Lower leg skin (tissue), 4 donors: ENCODE data around the gene TEN1. TPM values are rescaled to one million over a fixed set of nuclear protein-coding genes. Genes with fewer than 3 reads are reported as not detected.
"Not testable (repeated sequence)": the region's sequence is repeated elsewhere in the genome, so short reads cannot be mapped to it uniquely, and the experiment has no call there.

Experiments
- DNase-seq, 2 donors: peaks; one replicate each; pipeline ENCODE4 v3.0.0-alpha.2; 2019; ENCODE audit warnings: low spot score in 2 of 2
- H3K4me3 ChIP-seq: fragments of 200-600 bp; sonication (generic); 2 replicates; pipeline ENCODE4 v1.5.1; 2017; ENCODE audit warnings: mild to moderate bottlenecking, low read depth; ENCODE audit not compliant: poor library complexity, severe bottlenecking
- POLR2A ChIP-seq, 2 donors: fragments of 450-650 bp; IDR thresholded peaks; one replicate each; pipeline ENCODE4 v1.6.1; 2016 to 2017; ENCODE audit warnings: antibody characterized with exemption in 2 of 2, mild to moderate bottlenecking in 1 of 2, moderate library complexity in 1 of 2
- WGBS, 2 donors: methylation state at CpG; one replicate each; pipeline ENCODE4 v1.1.5; 2018; 5-methylcytosine and 5-hydroxymethylcytosine counted together
- intact Hi-C: fragments of 100-400 bp; cut with DNase I; formaldehyde crosslinking; loops from one replicate; pipeline ENCODE4 v1.15.0; 2023; ENCODE audit warnings: low total_unique reads
- total RNA-seq, 4 donors: library from RNA; depleted of rRNA; stranded (reverse); fragments of >200 nt; gene quantifications; one replicate each; pipeline ENCODE4 v1.1.0, GENCODE V29; 2016
- TF ChIP-seq, protein P1 (sequence below), 3 donors: fragments of 450-650 bp; IDR thresholded peaks; one replicate each; pipeline ENCODE4 v1.5.1; 2016; ENCODE audit warnings: antibody characterized with exemption in 3 of 3, mild to moderate bottlenecking in 3 of 3, moderate library complexity in 2 of 3

Gene TEN1
- total RNA-seq, 4 donors from 2014 or later = 43.7 to 57.9 (median 49.7) TPM

DNA sequence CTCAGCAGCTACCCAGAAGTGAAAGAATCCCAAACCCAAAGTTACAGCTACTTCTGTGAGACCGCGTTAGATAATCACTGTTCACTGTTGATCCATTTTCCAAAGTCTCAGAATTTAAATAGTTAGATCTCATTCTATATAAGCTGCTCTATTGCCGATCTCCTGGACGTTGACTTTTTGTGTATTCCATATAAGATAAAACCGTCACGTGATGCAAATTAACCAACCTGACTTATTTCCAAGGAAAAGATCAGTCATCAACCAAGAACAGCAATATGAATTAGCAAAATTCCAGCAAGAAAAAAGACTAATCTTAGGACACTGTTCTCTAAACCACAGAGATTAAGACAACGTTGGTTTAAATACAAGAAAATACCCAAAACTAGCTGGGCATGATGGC lies 8.4 kb upstream of the TEN1 start:
- intact Hi-C loops = no loop called here
- DNase-seq = no peak
- H3K4me3 ChIP-seq = no peak overlapping the region
- TF ChIP-seq, protein P1, sequence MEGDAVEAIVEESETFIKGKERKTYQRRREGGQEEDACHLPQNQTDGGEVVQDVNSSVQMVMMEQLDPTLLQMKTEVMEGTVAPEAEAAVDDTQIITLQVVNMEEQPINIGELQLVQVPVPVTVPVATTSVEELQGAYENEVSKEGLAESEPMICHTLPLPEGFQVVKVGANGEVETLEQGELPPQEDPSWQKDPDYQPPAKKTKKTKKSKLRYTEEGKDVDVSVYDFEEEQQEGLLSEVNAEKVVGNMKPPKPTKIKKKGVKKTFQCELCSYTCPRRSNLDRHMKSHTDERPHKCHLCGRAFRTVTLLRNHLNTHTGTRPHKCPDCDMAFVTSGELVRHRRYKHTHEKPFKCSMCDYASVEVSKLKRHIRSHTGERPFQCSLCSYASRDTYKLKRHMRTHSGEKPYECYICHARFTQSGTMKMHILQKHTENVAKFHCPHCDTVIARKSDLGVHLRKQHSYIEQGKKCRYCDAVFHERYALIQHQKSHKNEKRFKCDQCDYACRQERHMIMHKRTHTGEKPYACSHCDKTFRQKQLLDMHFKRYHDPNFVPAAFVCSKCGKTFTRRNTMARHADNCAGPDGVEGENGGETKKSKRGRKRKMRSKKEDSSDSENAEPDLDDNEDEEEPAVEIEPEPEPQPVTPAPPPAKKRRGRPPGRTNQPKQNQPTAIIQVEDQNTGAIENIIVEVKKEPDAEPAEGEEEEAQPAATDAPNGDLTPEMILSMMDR (IDR thresholded peaks at IDR 0.05) = no peak
- no peak for TF ChIP-seq POLR2A (IDR thresholded peaks at IDR 0.05)
- WGBS, 2 donors = 88 to 91% methylated on average over 7 of the region's 7 CpGs

DNA sequence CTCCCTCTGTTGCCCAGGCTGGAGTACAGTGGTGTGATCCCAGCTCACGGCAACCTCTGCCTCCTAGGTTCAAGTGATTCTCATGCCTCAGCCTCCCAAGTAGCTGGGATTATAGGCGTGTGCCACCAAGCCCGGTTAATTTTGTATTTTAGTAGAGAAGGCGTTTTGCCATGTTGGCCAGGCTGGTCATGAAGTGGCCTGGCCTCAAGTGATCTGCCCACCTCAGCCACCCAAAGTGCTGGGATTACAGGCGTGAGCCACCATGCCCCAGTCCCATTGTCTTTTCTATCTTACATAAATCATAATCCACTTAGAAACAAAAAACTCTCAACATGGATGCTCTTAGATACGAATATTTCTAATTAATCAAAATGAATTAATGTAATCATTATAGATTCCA lies 3.9 kb upstream of the TEN1 start:
- H3K4me3 ChIP-seq, DNase-seq, intact Hi-C loops: not testable (repeated sequence)
- WGBS, 2 donors = 89 to 91% methylated on average over 6 of the region's 6 CpGs

DNA sequence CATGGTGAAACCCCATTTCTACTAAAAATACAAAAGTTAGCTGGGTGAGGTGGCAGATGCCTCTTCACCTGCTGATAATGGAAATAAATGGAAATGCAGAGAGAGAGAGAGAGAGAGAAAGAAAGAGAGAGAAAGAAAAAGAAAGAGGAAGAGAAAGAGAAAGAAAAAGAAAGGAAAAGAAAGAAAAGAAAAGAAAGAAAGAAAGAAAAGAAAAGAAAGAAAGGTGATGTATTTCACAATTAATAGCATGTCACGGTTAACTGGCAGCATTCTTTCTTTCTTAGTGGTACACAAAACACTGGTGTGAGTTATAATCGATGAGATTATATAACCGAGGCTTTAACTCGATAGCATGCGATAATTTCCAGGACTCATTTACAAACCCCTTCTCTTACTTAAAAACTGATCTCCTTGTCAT lies 3.3 kb upstream of the TEN1 start:
- no peak overlapping the region for H3K4me3 ChIP-seq
- 25 to 49% methylated on average over 5 of the region's 5 CpGs for WGBS, 2 donors
- DNase-seq = no peak
- intact Hi-C loops = no loop called here
- TF ChIP-seq, protein P1 (IDR thresholded peaks at IDR 0.05) = no peak
- TF ChIP-seq POLR2A (IDR thresholded peaks at IDR 0.05) = no peak

DNA sequence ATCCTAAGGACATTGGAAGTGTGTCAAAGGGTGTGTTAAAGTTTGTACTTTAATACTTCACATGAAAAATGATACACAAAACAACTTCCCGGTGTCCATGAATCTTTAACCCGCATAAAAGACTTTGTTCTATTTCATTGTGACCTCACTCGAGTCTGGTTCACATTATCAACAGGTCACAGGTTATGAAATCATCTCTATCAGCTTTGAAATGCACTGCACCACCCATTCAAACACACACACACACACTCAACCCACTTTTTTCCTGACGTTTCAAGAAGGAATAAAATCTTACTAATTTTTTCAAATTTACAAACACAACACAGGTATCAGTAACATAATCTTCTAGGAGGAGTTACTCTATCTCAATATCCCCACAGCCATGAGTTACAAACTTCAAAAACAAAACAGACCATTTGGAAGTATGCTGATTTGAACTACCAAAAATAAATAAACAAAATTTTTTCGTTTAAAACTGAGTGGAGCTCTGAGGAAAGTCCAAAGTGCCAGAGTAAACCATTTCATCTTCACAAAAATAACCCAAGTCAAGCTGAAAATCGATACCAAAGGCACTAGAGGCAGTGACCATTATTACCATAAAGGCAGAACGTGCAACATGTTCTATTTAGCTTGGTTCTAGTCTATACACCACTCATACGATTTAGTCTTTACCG lies 2.7 kb upstream of the TEN1 start:
- WGBS, 2 donors = 35 to 41% methylated on average over 9 of the region's 9 CpGs
- no peak for TF ChIP-seq POLR2A (IDR thresholded peaks at IDR 0.05)
- TF ChIP-seq, protein P1 (IDR thresholded peaks at IDR 0.05) = no peak
- H3K4me3 ChIP-seq = no peak overlapping the region

DNA sequence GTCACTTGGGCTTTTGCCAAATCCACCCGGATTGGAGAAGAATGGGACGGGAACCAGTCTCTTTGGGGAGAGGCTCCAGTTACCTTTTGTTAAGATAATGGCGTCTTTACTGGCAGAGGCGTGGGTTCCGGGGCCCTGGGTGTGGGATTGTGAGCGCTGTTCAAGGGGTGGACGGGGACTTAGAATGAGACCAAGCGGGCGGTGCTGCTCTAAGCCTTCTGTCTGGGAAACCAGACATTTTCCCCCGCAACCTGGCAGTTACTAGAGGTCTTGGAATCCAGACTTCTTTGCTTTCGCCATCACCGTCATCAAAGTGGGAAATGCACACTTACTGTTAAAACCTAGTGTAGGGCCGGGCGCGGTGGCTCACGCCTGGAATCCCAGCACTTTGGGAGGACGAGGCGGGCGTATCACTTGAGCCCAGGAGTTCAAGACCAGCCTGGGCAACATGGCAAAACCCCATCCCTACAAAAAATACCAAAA lies 706 bp downstream of the TEN1 start:
- intact Hi-C loops = no loop called here
- WGBS, 2 donors = 4 to 5% methylated on average over 19 of the region's 19 CpGs
- H3K4me3 ChIP-seq = peak overlapping the region; percentile 89
- DNase-seq = no peak
- TF ChIP-seq, protein P1 (IDR thresholded peaks at IDR 0.05) = no peak
- no peak for TF ChIP-seq POLR2A (IDR thresholded peaks at IDR 0.05)

More for the DNA sequence above, 2.7 kb upstream of the TEN1 start:
- DNase-seq = no peak
- intact Hi-C loops = no loop called here

DNA sequence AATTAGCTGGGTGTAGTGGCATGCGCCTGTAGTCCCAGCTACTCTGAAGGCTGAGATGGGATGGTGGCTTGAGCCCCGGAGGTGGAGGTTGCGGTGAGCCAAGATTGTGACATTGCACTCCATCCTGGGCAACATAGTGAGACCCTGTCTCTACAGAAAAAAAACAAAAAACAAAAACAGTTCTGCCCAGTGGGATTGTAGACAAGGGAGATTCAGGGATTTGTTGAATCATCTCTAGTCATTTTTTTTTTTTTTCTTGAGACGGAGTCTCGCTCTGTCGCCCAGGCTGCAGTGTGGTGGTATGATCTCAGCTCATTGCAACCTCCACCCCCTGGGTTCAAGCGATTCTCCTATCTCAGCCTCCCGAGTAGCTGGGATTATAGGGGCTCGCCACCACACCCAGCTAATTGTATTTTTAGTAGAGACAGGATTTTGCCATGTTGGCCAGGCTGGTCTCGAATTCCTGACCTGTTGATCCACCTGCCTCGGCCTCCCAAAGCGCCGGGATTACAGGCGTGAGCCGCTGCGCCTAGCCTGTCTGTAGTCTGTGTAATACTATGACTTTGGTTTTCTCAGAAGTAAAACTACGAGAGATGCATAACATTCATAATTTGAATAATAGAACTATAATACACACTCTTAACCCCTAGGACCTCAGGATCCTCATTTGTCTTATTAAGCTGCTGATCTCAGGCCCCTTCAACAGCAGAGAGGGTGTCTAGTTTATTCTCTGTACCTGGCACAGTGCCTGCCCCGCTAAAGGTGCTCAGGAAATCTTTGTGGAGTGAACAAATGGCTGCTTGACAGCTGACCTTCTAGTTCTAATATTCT lies 1.4 kb downstream of the TEN1 start:
- WGBS, 2 donors = 74 to 77% methylated on average over 18 of the region's 18 CpGs
- peak overlapping the region; percentile 89 for H3K4me3 ChIP-seq
- intact Hi-C loops = no loop called here
- no peak for DNase-seq
- no peak for TF ChIP-seq POLR2A (IDR thresholded peaks at IDR 0.05)
- TF ChIP-seq, protein P1 (IDR thresholded peaks at IDR 0.05) = no peak
